ENCODE results near the gene ECI2. TPM values are rescaled to one million over a fixed set of nuclear protein-coding genes. Genes with fewer than 3 reads are reported as not detected.

The ECI2 gene
- total RNA-seq, 1 experiment from 2014 or later = 19.7 TPM

- intact Hi-C loops (cut with micrococcal nuclease; ENCODE audit: unreplicated experiment) = no loop called here
- Mint-ChIP-seq H3K27me3 (ENCODE audit: unreplicated experiment) (no peaks in the 10 kb centered on the region), H3K4me1 (ENCODE audit: low read depth, unreplicated experiment) (no peaks in the 10 kb centered on the region), H3K9me3 (ENCODE audit: low read depth, unreplicated experiment) (no peaks in the 10 kb centered on the region), H3K36me3 (ENCODE audit: insufficient read depth, unreplicated experiment) (no peaks in the 10 kb centered on the region), H3K4me3 (ENCODE audit: low read depth, unreplicated experiment) (peak overlapping the region; percentile 49), H3K27ac (ENCODE audit: unreplicated experiment) (no peak overlapping the region)
- no peak for TF ChIP-seq CTCF (IDR thresholded peaks at IDR 0.05; ENCODE audit: unreplicated experiment)
- BruUV-seq (replicated peaks) = no TSS peak
- CTCF ChIA-PET = interaction anchor here (0.6 to 0.9 kb wide), 3 partner anchors 18 to 90 kb away, joined by 3 to 4 read pairs (median 3); no protein-coding TSS in a partner anchor
- no peak for DNase-seq
Measured at GRCh38 chr6:4084444-4085331, 50.7 kb downstream of the ECI2 start.

DNA sequence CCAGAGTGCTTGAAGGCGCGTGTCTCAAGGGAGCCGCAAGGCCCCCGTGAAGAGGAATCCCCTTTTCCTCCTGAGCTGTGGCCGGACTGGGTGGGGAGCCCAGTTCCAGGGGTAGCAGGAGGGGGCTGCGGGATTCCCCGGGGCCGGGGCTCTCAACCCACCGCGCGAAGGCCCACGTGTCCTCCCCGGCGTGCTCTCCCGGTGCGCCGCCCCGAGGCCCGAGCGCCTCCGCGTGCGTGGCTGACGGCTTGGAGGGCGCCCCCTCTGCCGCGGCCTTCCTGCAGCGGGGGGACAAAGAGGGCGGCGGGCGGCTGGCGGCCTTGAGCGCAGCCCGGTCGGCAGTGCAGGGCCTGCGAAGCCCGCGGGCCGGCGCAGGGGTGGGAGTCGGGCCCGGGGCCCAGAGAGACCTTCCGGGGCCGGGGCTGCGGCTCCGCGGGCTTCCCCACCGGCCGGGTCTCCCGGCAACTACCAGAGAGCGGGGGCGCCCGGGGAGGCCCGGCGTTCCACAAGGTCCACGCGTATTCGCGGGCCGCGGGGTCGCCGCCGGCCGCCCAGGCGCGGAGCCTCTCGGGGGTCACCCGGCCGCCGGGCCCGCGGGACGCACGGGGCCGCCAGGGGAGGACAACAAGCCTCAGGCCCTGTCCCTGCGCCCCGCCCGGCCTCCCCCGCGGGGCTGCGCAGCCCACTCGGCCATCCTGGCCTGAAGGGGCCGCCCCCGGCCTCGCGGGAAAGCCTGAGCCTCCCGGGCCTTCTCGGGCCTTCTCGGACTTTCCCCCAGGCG is 56.5 kb downstream of the ECI2 start, which contains the start of gene FAM217A:
FAM217A (minus strand) TSS at position 447 of the 781 bp plus-strand sequence. CDS start 1,723 bp downstream, outside the sequence.
- BruUV-seq (replicated peaks) = no TSS peak
- intact Hi-C loops (cut with micrococcal nuclease; ENCODE audit: unreplicated experiment) = no loop called here
- H3K4me1 Mint-ChIP-seq (ENCODE audit: low read depth, unreplicated experiment) = no peaks in the 10 kb centered on the region
- H3K36me3 Mint-ChIP-seq (ENCODE audit: insufficient read depth, unreplicated experiment) = no peaks in the 10 kb centered on the region
- H3K27me3 Mint-ChIP-seq (ENCODE audit: unreplicated experiment) = no peaks in the 10 kb centered on the region
- DNase-seq = no peak
- TF ChIP-seq CTCF (IDR thresholded peaks at IDR 0.05; ENCODE audit: unreplicated experiment) = no peak
- no peaks in the 10 kb centered on the region for H3K9me3 Mint-ChIP-seq (ENCODE audit: low read depth, unreplicated experiment)
- CTCF ChIA-PET = no interaction called here
- no peak within 1 kb of the TSS for H3K4me3 Mint-ChIP-seq (ENCODE audit: low read depth, unreplicated experiment)
- H3K27ac Mint-ChIP-seq (ENCODE audit: unreplicated experiment) = no peak within 1 kb of the TSS

GRCh38 chr6:4074478-4075235 is 60.7 kb downstream of the ECI2 start:
- DNase-seq = peak; percentile 6
- Mint-ChIP-seq H3K27me3 (ENCODE audit: unreplicated experiment) (no peaks in the 10 kb centered on the region), H3K36me3 (ENCODE audit: insufficient read depth, unreplicated experiment) (no peaks in the 10 kb centered on the region), H3K9me3 (ENCODE audit: low read depth, unreplicated experiment) (no peaks in the 10 kb centered on the region), H3K4me3 (ENCODE audit: low read depth, unreplicated experiment) (no peak overlapping the region), H3K4me1 (ENCODE audit: low read depth, unreplicated experiment) (no peaks in the 10 kb centered on the region), H3K27ac (ENCODE audit: unreplicated experiment) (no peak overlapping the region)
- intact Hi-C loops (cut with micrococcal nuclease; ENCODE audit: unreplicated experiment) = no loop called here
- BruUV-seq (replicated peaks) = no TSS peak
- CTCF ChIA-PET = no interaction called here
- TF ChIP-seq CTCF (IDR thresholded peaks at IDR 0.05; ENCODE audit: unreplicated experiment) = no peak

- intact Hi-C loops (cut with micrococcal nuclease; ENCODE audit: unreplicated experiment) = no loop called here
- no TSS peak for BruUV-seq (replicated peaks)
- Mint-ChIP-seq H3K27ac (ENCODE audit: unreplicated experiment) (no peak overlapping the region), H3K9me3 (ENCODE audit: low read depth, unreplicated experiment) (no peaks in the 10 kb centered on the region), H3K4me3 (ENCODE audit: low read depth, unreplicated experiment) (no peak overlapping the region), H3K36me3 (ENCODE audit: insufficient read depth, unreplicated experiment) (no peaks in the 10 kb centered on the region), H3K4me1 (ENCODE audit: low read depth, unreplicated experiment) (no peaks in the 10 kb centered on the region), H3K27me3 (ENCODE audit: unreplicated experiment) (no peaks in the 10 kb centered on the region)
- CTCF ChIA-PET = no interaction called here
- no peak for DNase-seq
- no peak for TF ChIP-seq CTCF (IDR thresholded peaks at IDR 0.05; ENCODE audit: unreplicated experiment)
Measured at GRCh38 chr6:4071330-4071729, 64.0 kb downstream of the ECI2 start.
